GM12872 (cell line): ENCODE results near the gene SGSM2.

Experiments
- TF ChIP-seq, protein P1 (sequence below): IDR thresholded peaks from 3 replicates; pipeline ENCODE4 v1.5.1; 2011; ENCODE audit warnings: low read depth, mild to moderate bottlenecking, low read length, moderate library complexity; ENCODE audit not compliant: insufficient read depth

SGSM2 gene

DNA sequence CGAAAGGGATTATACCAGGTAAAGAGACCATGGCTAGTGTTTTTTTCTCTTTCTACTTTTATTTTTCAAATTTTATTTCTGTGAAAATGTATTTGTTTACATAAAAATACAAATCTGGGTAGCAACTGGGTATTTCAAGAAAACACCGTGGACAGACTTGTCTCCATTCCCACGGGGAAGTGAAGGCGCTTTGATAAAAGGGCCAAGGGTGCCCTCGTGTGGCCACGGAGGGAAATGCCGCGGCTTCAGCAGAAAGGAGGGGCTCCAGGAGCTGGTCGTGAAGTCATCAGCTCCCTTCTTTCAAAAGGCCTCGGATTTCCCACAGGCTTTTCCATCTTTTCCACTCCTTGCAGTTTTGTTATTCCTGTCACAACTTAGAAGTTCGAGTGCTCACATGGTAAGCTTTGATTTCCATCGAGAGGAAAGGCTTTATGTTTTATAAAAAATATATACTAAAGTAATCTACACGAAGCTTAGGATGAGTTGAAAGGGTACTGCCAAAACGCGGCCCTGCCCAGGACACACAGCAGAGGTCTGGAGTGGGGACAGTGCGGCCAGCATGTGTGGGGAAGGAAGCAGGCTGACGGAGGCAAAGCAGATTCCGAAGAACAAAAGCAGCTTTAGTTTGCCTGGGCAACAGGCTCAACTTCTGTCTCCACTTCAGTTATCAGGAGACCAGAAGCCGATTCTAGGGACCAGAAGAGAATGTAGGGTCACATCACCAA, 78.9 kb downstream of the SGSM2 start:
- TF ChIP-seq, protein P1, sequence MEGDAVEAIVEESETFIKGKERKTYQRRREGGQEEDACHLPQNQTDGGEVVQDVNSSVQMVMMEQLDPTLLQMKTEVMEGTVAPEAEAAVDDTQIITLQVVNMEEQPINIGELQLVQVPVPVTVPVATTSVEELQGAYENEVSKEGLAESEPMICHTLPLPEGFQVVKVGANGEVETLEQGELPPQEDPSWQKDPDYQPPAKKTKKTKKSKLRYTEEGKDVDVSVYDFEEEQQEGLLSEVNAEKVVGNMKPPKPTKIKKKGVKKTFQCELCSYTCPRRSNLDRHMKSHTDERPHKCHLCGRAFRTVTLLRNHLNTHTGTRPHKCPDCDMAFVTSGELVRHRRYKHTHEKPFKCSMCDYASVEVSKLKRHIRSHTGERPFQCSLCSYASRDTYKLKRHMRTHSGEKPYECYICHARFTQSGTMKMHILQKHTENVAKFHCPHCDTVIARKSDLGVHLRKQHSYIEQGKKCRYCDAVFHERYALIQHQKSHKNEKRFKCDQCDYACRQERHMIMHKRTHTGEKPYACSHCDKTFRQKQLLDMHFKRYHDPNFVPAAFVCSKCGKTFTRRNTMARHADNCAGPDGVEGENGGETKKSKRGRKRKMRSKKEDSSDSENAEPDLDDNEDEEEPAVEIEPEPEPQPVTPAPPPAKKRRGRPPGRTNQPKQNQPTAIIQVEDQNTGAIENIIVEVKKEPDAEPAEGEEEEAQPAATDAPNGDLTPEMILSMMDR, result peak; percentile 94

DNA sequence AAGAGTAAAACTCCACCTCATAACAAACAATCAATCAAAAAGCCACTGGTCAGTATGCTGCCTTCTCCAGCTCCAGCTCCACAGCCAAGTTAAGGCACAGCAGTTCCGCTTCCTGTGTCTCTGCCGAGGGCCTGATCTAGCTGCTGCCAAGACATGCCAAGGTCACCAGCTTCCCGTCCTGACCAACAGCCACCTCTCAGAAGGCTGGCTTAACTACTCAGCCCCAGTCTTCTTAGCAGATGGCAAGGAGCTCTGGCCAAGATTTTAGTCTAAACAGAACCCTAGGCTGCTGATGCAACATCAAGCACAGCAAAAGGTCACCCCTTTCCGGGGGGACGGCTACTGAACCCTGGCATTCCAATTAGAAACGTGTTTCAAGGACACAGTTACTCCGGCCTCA, 81.3 kb downstream of the SGSM2 start:
- TF ChIP-seq, protein P1, result no peak

DNA sequence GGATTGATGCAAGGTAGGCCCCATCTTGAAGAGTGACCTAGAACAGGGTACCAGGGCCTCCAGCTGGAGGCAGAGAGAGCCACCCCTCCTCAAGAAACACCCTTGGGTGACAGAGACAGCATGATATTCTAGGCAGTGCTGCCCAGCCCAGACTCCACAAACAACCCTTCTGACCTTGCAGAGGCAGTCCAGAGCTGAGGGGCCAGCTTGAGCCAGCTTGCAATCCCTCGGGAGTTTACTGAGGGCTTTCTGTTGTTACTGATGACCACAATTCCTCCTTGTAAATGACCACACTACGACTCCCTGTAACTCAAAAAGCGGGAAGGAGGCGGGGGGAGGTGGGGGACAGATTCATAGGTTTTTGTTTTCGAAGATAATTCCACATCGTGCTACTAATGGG, 82.2 kb downstream of the SGSM2 start:
- TF ChIP-seq, protein P1, result no peak

DNA sequence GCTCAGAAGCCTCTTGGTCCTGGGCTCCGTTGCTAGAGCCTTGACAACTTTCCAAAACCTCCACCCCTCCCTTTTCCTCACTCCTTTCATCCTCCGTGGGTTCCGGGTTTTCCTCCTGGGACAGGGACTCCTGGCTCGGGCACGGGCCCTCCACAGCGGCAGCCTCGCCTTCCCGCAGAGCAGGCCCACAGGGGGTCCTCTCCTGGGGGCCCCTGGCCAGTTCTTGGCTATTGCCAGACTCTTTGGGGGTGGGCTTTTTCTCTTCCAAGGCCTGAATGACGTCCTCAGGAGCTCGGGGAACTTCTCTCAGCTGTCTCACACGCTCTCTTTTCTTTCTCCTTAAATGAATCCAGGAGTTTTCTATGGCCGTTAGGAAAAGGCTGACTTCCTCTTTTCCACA, 82.9 kb downstream of the SGSM2 start:
- TF ChIP-seq, protein P1, result no peak

DNA sequence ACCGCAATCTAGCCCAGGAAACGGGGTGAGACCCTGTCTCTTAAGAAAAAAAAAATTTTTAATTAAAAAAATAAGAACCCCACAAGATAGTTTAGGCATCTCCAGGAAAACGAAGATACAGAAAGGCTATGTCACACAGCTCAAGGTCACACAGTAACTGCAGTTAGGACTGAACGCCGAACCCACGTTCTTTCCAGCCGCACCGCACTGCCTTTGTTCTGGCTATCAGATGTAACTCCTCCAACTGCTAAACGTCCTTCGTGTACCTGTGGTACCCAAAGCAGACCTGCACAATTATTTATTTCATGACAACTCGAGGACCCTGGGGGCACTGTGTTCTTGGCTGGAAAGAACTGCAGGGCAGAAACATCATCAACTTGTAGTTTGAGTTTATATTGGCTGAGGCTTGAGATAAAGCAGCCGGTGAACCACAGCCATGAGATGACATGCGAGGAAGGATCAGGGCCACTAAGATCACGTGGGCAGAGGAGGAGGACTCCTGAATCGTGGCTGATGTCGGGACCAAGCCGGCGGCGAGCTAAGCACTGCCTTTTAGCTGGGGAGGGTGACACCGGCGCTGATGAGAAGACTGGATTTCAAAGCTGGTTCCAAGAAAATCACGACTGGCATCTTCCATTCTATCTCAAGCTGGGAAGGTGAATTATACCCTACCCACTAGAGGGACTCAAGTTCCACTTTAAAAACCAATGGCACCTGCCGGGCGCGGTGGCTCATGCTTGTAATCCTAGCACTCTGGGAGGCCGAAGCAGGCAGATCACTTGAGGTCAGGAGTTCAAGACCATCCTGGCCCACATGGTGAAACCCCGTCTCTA, 84.2 kb downstream of the SGSM2 start:
- TF ChIP-seq, protein P1, result no peak

DNA sequence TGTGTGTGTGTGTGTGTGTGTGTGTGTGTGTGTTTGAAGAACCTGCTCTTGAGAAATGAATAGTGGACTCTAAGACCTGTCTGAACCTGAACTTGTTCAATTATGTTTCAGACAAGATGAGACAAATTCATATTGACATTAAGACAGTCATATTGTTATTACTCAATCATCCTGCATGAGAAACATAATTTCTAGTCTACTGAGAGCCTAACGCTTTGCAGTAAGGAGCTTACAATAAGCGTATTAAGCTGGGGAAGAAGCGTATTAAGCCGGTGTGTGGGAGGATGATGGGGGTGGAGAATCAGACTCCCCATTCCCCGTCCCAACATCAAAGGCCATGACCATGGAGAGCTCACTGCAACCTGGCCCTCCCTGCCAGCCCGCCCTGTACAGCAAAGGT, 86.0 kb downstream of the SGSM2 start:
- TF ChIP-seq, protein P1, result no peak

DNA sequence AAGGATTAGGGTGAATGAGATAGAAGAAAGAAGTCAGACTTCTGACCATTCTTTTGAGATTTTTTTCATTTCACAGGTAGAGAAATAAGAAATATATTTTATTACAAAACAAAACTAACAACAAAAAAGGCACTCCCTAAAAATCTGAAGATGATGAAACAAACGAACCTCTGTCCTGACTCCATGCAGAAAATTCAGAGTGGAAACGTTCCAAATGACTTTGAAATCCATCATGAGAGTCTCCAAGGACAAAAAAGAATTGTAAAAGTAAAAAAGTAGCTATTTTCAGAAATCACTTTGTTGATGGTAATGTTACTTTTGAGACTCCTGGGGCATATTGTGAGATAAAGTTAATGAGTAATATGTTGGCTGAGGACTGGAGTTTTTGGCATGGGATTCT, 89.9 kb downstream of the SGSM2 start:
- TF ChIP-seq, protein P1, result no peak
